Stimulated activated CD4-positive, alpha-beta T cell treated with anti-CD3 and anti-CD28 coated beads, TNF-alpha, amount 100 ng/mL, for 4 hours (primary cell): Measurements from ENCODE around the gene CPXM2.
"Not testable (repeated sequence)": the region's sequence is repeated elsewhere in the genome, so short reads cannot be mapped to it uniquely, and the experiment has no call there.

Source experiments
- DNase-seq, 3 experiments: peaks; one replicate each; pipeline ENCODE4 v3.0.0-alpha.2; 2020; ENCODE audit warnings: low read depth in 3 of 3

The CPXM2 gene

DNA sequence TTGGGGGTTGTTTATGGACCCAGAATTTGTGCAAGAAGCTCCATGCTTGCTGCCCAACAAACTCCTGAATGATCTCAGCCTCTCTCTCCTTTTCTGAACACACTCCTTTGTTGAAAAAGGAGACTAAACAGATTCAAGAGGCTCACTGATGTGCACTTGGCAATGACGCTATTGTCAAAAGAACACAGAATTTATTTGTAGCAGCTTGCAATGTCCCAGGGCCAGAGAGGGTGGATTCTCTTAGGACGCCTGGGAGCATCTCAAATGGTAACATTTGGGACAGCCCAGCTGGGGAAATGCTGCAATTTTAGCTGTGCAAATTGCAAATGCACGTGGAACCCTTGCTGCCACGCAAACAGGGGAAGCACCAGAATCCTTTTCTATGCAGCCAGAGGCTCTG, 145.5 kb downstream of the CPXM2 start:
- no peak for DNase-seq

DNA sequence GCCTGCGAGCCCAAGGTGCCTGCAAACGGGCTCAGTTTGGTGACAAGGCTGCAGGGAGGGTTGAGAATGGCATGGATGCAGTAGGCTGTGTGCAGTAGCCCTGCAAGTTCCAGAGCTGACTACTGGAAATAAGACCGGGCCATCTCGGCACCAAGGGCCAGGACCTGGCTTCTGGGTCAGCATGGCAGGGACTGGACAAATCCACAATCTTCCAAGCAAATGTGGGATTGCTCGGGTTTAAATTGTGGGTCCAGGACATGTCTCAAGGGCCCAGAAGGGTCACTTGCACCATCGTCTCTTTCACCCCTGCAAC, 147.4 kb downstream of the CPXM2 start:
- no peak for DNase-seq

DNA sequence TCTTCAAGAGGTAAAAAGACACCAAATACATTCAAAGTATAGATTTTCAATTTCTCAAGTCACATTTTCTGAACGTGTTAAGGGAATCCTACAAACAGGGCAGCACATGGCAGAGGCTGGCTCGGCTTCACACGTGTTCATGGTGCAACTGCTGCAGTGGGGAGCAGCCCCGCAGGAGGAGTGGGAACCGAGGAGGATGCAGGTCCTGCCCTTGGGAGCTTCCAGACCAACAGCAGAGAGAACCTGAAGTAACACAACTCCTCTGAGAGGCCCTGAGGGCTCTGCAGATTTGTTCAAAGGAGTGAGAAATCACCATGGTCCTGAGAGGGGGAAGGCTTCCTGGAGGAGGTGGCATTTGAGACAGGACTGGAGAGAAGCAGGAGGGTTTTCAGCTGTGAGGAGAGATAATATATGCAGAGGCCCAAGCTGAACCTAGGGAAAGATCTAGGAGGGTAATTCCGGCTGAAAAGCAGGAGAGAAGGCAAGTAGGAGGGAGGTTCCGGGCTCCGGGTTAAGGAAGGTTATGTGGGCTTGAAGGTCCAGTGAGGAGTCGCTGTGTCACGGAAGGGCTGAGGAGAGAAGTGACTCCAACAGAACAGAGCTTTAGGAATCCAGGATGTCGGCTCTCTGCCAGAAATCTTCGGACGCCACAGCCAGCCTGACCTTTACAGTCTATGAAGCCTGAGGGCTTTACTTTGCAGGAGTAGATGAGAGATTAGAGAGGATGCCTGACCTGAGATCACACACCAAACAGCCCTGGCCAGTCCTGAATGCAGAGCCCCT, 148.0 kb downstream of the CPXM2 start:
- DNase-seq = no peak

DNA sequence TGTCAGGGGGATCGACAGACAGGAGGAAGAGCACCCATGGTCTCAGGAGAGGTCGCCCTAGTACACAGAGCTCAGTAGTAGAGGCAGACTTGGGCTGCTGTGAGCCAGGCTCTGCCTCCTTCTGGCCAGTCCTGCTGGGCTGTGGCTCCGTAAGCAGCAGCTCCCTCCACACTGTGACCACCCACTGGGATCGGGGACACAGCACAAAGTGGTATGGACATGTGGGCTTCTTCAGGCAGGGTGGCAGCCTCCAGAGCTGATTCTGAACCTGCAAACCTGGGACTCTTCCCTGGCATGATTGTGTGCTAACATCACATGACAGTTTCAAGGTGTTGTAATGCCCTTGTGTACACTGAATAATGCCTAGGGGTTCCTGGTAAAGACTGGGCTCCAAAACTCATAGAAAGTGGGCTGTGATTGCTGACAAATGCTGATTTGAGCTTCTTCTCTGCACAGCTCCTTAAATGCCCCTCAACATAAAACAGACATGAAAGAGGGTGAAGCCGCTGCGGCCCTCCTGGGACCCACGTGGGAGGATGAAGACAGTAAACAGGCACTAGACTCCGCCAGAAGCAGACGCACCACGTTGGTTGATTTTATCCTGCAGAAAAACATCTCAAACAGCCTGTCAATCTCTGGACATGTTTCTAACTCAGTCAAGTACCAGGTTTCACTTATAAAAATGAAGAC, 148.7 kb downstream of the CPXM2 start:
- no peak for DNase-seq

DNA sequence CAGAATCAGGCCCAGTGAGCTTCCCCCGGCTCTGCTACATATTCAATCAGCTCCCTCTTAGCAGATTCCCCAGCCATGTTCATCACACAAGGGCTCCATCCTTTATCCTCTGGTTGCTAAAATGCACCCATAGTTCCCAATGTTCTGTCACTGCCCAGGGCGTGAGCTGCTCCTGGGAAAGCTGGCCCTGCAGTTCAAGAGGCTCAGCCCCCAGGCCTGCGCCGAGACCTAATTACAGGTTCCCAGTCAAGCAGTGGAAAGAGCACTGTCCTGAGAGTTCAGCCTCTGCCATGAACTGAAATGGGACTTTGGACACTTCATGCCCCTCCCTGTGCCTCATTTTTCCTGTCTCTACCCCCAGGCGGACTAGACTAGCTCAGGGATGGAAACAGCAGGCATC, 149.9 kb downstream of the CPXM2 start:
- DNase-seq = no peak

DNA sequence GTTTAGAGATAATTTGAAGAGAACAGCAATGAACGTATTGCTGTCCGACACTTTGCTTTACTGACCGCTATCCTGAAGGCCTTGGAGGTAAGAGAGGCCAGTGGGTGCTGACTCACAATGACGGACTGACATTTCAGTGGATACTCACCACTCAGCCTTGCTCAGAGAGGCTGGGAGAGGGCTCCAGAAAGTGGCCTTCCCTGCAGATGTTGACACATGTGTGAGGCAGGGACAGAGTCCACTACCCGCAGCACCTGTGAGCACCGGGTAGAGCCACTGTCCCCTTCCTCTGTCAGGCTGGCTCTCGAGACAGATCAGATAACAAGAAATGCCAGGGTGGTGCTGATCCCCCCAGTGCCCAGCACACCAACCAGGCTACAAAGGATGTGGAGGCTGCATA, 150.5 kb downstream of the CPXM2 start:
- no peak for DNase-seq

DNA sequence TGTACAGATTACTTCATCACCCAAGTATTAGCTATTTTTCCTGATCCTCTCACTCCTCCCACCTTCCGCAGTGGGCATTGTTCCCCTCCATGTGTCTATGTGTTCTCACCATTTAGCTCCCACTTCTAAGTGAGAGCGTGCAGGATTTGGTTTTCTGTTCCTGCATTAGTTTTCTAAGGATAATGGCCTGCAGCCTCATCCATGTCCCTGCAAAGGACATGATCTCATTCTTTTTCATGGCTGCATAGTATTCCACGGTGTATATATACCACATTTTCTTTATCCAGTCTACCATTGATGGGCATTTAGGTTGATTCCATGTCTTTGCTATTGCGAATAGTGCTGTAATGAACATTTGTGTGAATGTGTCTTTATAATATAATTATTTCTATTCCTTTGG, 154.7 kb downstream of the CPXM2 start:
- DNase-seq = not testable (repeated sequence)

DNA sequence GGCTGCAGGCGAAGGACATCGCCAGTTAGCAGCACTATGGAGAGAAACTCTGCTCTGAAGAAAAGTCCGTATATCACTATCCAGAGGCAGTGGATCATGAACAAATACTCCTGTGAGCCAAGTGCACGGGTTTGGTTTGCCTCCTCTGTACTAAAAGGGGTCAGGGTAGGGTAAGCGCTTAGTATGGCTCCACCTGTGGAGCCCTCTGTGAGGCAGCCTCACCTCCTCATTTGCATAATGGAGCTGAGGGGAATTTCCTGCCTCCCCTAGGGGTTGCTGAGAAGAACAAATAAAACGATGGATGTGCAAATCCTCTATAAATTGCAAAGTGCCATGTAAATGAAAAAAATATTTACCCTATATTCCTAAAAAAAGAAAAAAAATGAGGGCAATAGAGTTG, 162.1 kb downstream of the CPXM2 start:
- no peak for DNase-seq

DNA sequence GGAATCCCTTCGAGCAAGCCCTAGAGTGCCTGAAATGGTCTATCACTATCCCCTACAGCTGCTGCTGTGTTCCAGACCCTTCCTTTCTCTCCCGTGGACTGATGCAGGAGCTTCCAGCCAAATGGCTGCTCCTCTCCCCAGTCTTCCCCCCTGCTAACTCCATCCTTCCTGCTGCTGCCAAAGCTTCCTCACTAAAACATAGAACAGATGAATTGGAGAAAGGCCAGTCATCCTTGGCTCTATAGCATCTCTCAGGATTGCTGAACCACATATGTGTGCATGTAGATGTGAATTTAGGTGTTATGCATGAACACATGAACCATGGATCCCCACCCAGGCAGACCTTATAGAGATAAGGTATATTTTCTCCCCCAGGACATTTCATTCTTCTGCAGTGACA, 164.8 kb downstream of the CPXM2 start:
- DNase-seq = no peak

DNA sequence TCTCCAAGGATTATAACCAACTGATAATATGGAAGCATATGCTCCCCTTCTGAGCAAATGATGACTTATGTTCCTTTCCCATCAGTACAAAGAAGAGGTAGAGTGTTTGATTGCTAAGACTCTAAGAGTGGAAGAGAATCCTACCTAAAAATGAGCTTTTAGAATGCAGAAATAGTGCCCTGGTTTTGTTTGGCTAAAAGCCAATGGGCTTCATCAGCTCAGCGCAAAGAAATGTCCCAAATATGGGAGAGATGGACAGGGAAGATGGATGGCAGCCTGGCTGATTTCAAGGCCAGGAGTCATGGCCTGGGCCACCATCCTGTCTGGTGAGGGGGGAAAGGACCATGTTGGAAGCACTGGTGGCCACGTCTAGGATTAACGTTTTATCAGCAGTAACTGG, 165.2 kb downstream of the CPXM2 start:
- no peak for DNase-seq

DNA sequence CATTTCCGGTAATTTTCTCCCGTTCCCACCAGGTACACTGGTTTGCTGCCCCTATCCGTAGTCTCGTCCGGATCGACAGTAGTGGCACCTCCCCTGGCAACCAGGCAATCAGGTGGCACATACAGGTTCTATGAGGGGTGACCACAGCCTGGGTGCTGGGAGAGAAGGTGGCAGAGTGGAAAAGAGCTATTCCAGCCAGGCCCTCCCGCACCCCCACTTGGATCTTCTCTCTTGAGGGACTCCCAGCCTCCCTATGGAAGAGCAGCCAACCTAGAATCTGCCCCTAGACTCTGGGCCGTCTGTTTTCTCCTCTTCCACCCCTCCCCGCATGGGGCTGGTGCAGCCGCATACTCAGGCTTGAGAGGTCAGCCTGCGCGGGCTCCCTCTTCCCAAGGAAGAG, 166.9 kb downstream of the CPXM2 start:
- no peak for DNase-seq

DNA sequence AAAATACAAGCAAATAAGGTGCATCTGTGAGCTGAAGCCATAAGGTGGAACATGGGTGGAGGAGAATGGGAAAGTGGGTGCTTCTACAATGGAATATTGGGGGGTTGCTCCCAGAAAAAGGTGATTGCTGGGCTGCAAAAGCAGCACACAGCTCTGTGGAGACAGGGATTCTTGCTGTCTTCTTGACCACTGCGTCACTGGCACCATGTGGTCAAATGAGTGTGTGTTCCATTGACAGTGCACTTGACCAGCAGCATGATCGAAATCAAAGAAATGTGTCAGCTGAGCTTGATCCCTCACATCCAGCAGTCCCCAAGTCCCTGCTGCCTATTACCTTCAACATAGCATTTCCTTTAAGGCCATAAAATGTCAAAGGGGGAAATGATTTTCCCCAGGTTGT, 169.3 kb downstream of the CPXM2 start:
- no peak for DNase-seq

DNA sequence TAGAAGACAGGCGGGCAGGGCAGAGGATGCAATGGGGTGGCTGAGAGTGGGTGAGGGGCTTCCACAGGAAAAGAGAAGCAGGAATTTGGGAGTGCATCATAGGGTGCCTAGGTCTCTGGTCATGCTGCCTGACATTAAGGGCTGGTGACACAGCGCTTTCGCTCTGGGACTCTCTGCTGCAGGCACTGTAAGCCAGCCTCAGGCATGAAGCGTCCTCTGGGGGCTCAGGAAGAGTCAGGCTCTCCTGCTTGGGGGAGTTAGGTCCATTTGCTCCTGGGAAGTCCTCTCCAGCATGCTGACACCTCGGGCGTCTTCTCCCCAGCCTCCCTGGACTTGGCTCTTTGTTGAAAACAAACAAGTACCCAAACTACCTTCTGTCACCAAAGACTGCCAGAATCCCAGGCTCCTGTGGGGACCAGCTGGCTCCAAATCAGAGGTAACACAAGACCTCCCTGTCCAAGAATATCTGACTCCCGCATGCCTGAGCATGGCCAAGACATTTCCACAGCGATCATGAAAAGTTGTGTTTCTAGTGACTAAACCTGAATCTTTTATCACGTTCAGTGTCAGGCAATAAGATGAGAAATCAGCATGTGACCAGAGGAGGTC, 170.1 kb downstream of the CPXM2 start:
- DNase-seq = no peak

DNA sequence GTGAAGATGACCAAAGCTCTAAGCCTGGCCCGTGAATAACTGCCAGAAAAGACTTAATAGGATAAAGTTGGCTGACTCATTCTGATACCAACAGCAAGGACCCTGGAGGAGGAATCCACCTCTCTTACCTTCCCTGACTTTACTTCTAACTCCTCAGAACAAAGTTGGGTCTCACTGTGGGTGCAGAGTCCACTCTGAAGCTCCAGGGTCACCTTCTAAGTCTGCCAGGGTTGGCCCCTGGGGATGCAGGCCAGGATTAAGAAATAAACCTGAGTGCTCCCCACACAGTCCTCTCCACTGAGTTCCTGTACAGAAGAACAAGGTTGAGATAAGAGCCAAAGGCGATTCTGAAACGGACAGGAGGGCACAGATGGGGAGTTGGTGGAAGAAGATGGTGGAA, 171.1 kb downstream of the CPXM2 start:
- DNase-seq = no peak

DNA sequence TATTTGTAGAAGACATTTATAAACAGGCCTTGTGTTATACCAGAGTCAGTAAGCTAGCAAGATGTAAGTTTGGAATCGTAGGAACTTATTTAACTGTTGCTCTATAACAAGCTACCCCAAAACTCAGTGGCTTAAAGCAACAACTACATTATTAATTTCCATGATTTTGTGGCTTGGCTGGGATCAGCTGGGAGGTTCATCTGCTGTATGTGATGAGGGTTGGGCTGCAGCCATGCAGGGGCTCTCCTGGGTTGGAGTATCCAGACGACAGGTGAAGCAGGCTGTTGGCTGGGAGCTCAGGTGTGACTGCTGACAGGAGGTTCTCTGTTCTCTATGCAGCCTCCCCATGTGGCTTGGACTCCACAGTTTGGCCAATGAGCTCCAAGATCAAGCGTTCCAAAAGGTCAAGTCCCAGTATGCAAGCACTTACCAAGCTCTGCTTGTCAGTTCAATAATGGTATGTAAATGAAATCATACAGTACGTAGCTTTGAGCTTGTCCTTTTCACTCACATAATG, 173.0 kb downstream of the CPXM2 start:
- DNase-seq = no peak

DNA sequence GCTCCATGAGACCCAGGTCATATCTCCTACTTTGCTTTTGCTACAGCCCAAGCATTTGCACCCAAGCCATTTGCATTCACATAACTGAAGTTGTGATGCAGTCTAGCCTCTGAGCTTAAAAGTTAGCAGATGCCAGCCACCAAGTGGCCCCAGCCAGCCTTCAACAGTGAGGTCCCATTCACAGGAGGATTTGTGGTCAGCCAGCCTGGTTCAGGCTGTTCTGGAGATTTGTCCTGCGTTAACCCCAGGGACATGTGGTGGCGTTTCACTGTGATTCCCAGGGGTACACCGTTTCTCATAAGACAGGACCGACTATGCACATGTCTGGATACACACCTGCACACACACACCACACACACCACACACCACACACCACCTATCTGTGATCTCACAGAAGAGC, 174.3 kb downstream of the CPXM2 start:
- no peak for DNase-seq

DNA sequence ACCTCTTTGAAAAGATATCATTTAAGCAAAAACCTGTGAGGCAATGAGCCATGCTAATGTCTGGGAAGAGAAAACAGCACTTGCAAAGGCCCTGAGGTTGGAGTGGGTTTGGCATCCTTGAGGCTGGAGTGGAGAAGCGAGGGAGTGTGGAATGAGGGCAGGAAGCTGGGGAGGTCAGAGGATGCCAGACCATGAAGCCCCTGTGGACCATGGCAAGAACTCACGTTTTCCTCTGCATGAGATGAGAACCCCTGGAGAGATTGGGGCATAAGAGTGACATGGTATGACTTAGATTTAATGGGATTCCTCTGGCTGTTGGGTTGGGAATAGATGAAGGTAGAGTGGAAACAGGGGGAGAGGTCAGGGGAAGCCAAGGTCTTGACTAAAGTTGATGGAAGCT, 176.1 kb downstream of the CPXM2 start:
- DNase-seq = no peak

DNA sequence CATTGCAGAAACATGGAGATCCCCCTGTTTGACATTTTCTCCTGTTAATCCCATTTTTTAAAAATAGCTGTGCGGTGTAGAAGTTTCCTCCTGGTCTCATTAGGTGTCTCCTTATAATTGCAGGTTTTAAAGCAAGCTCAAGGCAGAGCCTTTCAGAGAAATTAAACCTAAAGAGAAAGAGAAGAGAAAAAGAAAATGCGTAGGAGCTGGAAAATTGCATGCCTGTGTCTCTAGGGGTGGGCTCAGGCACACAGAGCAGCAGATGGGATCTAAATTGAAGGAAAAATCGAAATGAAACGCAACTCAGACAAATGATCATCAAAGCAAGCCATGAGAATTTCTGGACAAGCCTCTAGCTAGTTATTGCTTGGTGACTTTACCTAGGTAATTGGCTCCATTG, 185.4 kb downstream of the CPXM2 start:
- no peak for DNase-seq

DNA sequence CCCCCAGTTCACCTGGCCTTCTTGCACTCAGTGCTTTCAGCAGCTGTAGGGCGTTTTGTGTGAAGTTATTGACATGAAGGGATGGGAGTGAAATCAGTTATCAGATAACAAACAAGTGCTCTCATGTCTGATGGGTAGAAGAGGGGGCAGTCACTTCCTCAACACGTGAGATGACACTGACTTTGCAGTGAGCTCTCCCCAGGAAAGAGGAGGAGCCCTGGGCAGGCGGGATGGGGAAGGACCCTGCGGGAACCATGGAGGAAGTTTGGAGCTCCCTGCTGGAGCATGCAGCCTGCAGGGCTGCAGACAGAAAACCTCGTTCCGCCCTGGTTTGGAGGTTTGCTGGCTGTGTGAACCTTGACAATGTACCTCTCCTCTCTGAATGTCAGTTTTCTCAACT, 186.8 kb downstream of the CPXM2 start:
- no peak for DNase-seq

DNA sequence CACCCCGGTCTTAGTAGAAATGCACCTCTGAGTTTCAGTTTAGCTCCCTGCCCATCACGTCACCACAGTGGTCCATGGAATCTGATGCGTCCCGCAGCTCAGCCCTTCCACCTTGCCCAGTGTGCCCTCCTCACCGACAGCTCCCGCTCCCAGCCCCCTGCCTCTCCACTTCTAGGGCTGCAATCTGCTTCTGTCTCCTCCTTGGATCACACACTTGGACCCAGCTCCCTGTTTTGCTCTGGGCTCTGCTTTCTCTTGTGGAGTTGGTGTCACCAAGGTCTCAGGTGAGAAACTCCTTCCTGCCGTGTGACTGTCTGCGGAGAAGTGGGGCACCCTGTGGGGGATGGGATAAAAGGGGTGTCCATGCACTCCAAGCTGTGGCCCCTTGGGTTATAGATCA, 187.5 kb downstream of the CPXM2 start:
- DNase-seq = no peak

DNA sequence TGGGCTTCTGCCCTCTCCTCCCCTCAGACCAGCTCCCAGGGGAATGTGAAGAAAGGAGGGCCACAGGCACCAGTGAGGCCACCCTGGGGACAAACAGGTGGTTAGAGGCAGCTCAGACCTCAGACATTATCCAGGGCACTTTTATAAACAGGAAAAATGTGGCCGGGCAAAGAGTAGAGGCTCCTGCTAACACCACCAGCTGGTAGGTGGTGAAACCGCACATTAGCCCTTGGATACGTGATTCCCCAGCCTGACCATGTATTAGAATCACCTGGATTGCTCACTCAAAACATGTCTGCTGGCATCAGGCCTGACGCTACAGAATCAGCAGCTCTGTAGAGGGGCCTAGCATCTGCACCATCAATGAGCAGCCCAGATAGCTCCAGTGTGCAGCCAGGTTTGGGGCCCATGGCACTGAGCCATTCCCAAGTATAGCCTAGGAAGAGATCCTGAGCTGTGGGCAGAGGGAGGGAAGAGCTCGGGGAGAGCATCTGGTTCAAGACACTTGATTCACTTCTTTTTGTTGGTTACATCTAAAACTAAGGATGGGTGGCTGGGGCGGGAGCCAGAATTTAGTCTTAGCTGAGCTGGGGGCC, 188.3 kb downstream of the CPXM2 start:
- DNase-seq = no peak
